Measurements from ENCODE around the gene SBSN.

DNA sequence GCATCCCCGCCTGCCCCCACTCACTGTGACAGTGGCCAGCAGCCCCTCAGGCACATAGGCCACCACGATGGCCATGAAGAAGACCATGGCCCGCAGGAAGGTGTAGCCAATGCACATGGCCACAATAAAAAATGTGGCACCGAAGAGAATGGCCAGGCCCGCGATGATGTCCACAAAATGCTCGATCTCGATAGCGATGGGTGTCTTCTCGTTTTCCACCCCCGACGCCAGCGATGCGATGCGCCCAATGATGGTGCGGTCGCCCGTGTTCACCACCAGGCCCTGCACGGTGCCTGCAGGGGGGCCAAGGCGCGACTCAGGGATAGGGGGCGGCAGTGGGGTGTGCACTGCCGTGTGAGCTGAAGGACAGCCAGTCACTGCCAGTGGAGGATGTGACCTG lies 31.7 kb upstream of the SBSN start:
- TF ChIP-seq CTCF (IDR thresholded peaks at IDR 0.05; ENCODE audit: low read depth, low read length, missing input control) (no peak), YY1 (IDR thresholded peaks at IDR 0.05) (no peak), SP1 (IDR thresholded peaks at IDR 0.05) (no peak), NR2F2 (IDR thresholded peaks at IDR 0.05) (no peak), JUND (IDR thresholded peaks at IDR 0.05) (no peak), RAD21 (IDR thresholded peaks at IDR 0.05) (no peak)
